Stomach (tissue), 4 donors: ENCODE results near the gene NOS3.

Source experiments
- POLR2A ChIP-seq, 4 donors: fragments of 450-650 bp; IDR thresholded peaks; one replicate each; pipeline ENCODE4 v1.6.1; 2016; ENCODE audit warnings: antibody characterized with exemption in 4 of 4, control low read depth in 2 of 4, mild to moderate bottlenecking in 1 of 4, moderate library complexity in 1 of 4
- POLR2AphosphoS5 ChIP-seq, 3 donors: sonication (generic); formaldehyde crosslinking; IDR thresholded peaks; one replicate each; pipeline ENCODE4 v1.6.1; 2016; ENCODE audit warnings: antibody characterized with exemption in 3 of 3
- TF ChIP-seq, protein P1 (sequence below), 7 experiments: fragments of 450-650 bp in 4 of 7; fragments of 200-600 bp in 3 of 7; sonication (generic) in 3 of 7; IDR thresholded peaks; one replicate each; pipeline ENCODE4 v1.5.1; 2016 to 2019; ENCODE audit warnings: antibody characterized with exemption in 7 of 7, control low read depth in 2 of 7, mild to moderate bottlenecking in 1 of 7

DNA sequence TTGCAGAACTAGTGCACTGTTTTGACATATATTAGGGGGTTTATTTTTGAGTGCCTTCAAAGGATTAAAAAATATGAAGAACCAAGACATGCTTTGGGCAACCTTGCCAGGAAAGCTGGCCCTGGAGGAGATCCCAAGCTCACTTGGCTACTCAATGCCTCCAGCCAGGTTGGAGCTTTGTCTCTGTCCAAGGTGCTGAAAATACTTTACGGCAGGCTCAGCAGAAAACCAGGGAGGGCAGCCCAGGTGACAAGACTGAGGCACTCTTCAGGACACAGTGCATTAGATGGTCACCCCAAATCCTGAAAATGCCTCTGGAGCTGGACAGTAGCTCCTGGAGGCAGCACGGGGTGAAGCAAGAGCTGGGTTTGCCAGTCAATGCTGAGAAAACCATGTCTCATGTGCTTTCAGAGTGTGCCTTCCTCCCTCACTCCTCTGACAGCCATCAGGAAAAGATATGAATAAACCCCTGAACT is 6.9 kb upstream of the NOS3 start:
- TF ChIP-seq, protein P1, sequence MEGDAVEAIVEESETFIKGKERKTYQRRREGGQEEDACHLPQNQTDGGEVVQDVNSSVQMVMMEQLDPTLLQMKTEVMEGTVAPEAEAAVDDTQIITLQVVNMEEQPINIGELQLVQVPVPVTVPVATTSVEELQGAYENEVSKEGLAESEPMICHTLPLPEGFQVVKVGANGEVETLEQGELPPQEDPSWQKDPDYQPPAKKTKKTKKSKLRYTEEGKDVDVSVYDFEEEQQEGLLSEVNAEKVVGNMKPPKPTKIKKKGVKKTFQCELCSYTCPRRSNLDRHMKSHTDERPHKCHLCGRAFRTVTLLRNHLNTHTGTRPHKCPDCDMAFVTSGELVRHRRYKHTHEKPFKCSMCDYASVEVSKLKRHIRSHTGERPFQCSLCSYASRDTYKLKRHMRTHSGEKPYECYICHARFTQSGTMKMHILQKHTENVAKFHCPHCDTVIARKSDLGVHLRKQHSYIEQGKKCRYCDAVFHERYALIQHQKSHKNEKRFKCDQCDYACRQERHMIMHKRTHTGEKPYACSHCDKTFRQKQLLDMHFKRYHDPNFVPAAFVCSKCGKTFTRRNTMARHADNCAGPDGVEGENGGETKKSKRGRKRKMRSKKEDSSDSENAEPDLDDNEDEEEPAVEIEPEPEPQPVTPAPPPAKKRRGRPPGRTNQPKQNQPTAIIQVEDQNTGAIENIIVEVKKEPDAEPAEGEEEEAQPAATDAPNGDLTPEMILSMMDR (IDR thresholded peaks at IDR 0.05): no peak
- TF ChIP-seq POLR2A (IDR thresholded peaks at IDR 0.05): no peak
- no peak for TF ChIP-seq POLR2AphosphoS5 (IDR thresholded peaks at IDR 0.05)
